ENCODE data around the gene KANSL1.

- TF ChIP-seq YY1 (IDR thresholded peaks at IDR 0.05; ENCODE audit: low read depth) (no peak), NRF1 (IDR thresholded peaks at IDR 0.05; ENCODE audit: low read depth, low read length) (no peak), CTCF (IDR thresholded peaks at IDR 0.05) (no peak), REST (IDR thresholded peaks at IDR 0.05; ENCODE audit: low read depth, low read length) (no peak), TAF1 (IDR thresholded peaks at IDR 0.05; ENCODE audit: borderline replicate concordance, low read depth, low read length) (no peak), USF2 (IDR thresholded peaks at IDR 0.05; ENCODE audit: borderline replicate concordance, low read depth, low read length) (no peak)
Observed at GRCh38 chr17:46163316-46163715, 29.9 kb downstream of the KANSL1 start.
